CD14-positive monocyte (primary cell): ENCODE measurements around the gene XPO4. TPM values are rescaled to one million over a fixed set of nuclear protein-coding genes. Genes with fewer than 3 reads are reported as not detected.
A peak's percentile ranks its signal among the peaks of the same experiment; 100 is the strongest.

ENCODE experiments used
- DNase-seq, 3 donors: peaks; one replicate each; pipeline ENCODE4 v3.0.0-alpha.2; 2011 to 2022
- H2AFZ ChIP-seq: 2 replicates; pipeline ENCODE4 v1.6.0; 2012; ENCODE audit warnings: mild to moderate bottlenecking, low read depth, low read length, inconsistent platforms; ENCODE audit not compliant: insufficient read depth, poor library complexity, severe bottlenecking
- H3K27ac ChIP-seq, 2 donors: 1 replicate in 1 of 2; 2 replicates in 1 of 2; pipeline ENCODE4 v1.5.1; 2012 to 2013; ENCODE audit warnings: low read length in 2 of 2, control low read depth in 1 of 2, inconsistent platforms in 1 of 2, low read depth in 1 of 2, mild to moderate bottlenecking in 1 of 2
- H3K27me3 ChIP-seq, 2 donors: one replicate each; pipeline versions ENCODE4 v1.6.0 to v1.6.1; 2011 to 2013; ENCODE audit warnings: low read length in 2 of 2; ENCODE audit not compliant: control insufficient read depth in 2 of 2, insufficient read depth in 2 of 2
- H3K36me3 ChIP-seq, 2 donors: replicated peaks in 1 of 2; 1 replicate in 1 of 2; 2 replicates in 1 of 2; pipeline versions ENCODE4 v1.5.1 to v1.6.1; 2012 to 2013; ENCODE audit warnings: low read length in 2 of 2, control low read depth in 1 of 2, inconsistent platforms in 1 of 2, mild to moderate bottlenecking in 1 of 2; ENCODE audit not compliant: insufficient read depth in 2 of 2, control insufficient read depth in 1 of 2
- H3K4me1 ChIP-seq, 2 donors: 1 replicate in 1 of 2; 2 replicates in 1 of 2; pipeline versions ENCODE4 v1.5.1 to v1.6.1; 2012 to 2013; ENCODE audit warnings: low read length in 2 of 2, control low read depth in 1 of 2, inconsistent platforms in 1 of 2, mild to moderate bottlenecking in 1 of 2, moderate library complexity in 1 of 2; ENCODE audit not compliant: insufficient read depth in 2 of 2, control insufficient read depth in 1 of 2
- H3K4me2 ChIP-seq: replicated peaks from 2 replicates; pipeline ENCODE3; 2012; ENCODE audit warnings: low read length, moderate library complexity, mild to moderate bottlenecking; ENCODE audit not compliant: poor library complexity, severe bottlenecking; ENCODE audit errors: extremely low read depth
- H3K4me3 ChIP-seq, 3 experiments: fragments of 200-600 bp in 1 of 3; sonication (generic) in 1 of 3; replicated peaks in 1 of 3; 1 replicate in 2 of 3; 2 replicates in 1 of 3; pipeline ENCODE4 v1.5.1; 2011 to 2013; ENCODE audit warnings: low read length in 3 of 3, mild to moderate bottlenecking in 3 of 3, control low read depth in 2 of 3, low read depth in 2 of 3, inconsistent platforms in 1 of 3, moderate library complexity in 1 of 3
- H3K79me2 ChIP-seq: 2 replicates; pipeline ENCODE4 v1.6.0; 2012; ENCODE audit warnings: mild to moderate bottlenecking, control low read depth, inconsistent platforms, low read length, moderate library complexity; ENCODE audit not compliant: insufficient read depth
- H3K9ac ChIP-seq: 2 replicates; pipeline ENCODE4 v1.6.0; 2017; ENCODE audit warnings: low read length, mild to moderate bottlenecking; ENCODE audit not compliant: insufficient read depth, poor library complexity, severe bottlenecking
- H3K9me3 ChIP-seq, 2 donors: replicated peaks in 1 of 2; 1 replicate in 1 of 2; 2 replicates in 1 of 2; pipeline versions ENCODE4 v1.5.1 to v1.6.1; 2012 to 2013; ENCODE audit warnings: low read length in 2 of 2, control low read depth in 1 of 2; ENCODE audit not compliant: control insufficient read depth in 1 of 2, insufficient read depth in 1 of 2
- H4K20me1 ChIP-seq: 2 replicates; pipeline ENCODE4 v1.6.0; 2012; ENCODE audit warnings: mild to moderate bottlenecking, low read length, control low read depth, moderate library complexity; ENCODE audit not compliant: insufficient read depth
- H3K27ac Mint-ChIP-seq, 7 donors: one replicate each; pipeline ENCODE4 v1.8.0; 2020; ENCODE audit warnings: mild to moderate bottlenecking in 7 of 7, mixed read lengths in 7 of 7, moderate library complexity in 6 of 7, inconsistent platforms in 2 of 7
- H3K27me3 Mint-ChIP-seq, 3 donors: one replicate each; pipeline ENCODE4 v1.8.0; 2021 to 2022; ENCODE audit warnings: low read depth in 3 of 3, mild to moderate bottlenecking in 3 of 3, mixed read lengths in 3 of 3, moderate library complexity in 3 of 3, inconsistent platforms in 1 of 3
- H3K36me3 Mint-ChIP-seq, 2 donors: one replicate each; pipeline ENCODE4 v1.8.0; 2020; ENCODE audit warnings: mixed read lengths in 2 of 2, inconsistent platforms in 1 of 2, mild to moderate bottlenecking in 1 of 2
- H3K4me1 Mint-ChIP-seq: one replicate; pipeline ENCODE4 v1.8.0; 2020; ENCODE audit warnings: mild to moderate bottlenecking, mixed read lengths
- H3K4me3 Mint-ChIP-seq, 2 donors: one replicate each; pipeline ENCODE4 v1.8.0; 2020; ENCODE audit warnings: mild to moderate bottlenecking in 2 of 2, mixed read lengths in 2 of 2, moderate library complexity in 1 of 2
- H3K9me3 Mint-ChIP-seq, 7 donors: one replicate each; pipeline ENCODE4 v1.8.0; 2020 to 2022; ENCODE audit warnings: mixed read lengths in 7 of 7, mild to moderate bottlenecking in 6 of 7, moderate library complexity in 6 of 7, inconsistent platforms in 2 of 7
- CTCF ChIP-seq: fragments of 200-600 bp; IDR thresholded peaks from one replicate; pipeline ENCODE4 v1.8.0; 2022; ENCODE audit warnings: antibody characterized with exemption, mild to moderate bottlenecking
- WGBS: methylation state at CpG from one replicate; pipeline ENCODE4 v1.1.5; 2013; ENCODE audit warnings: missing lambda C conversion rate; ENCODE audit not compliant: insufficient coverage; 5-methylcytosine and 5-hydroxymethylcytosine counted together
- intact Hi-C, 2 donors: fragments of 100-400 bp; cut with micrococcal nuclease; formaldehyde crosslinking; loops; one replicate each; pipeline versions ENCODE4 v1.15.0 to v1.15.1; 2023
- polyA plus RNA-seq, 3 donors: library from polyadenylated mRNA; depleted of rRNA in 1 of 3; unstranded in 2 of 3; stranded (reverse) in 1 of 3; fragments of 300-500 nt in 2 of 3; fragments of >200 nt in 1 of 3; fragmentation: Illumina TruSeq in 2 of 3; gene quantifications; 1 replicate in 2 of 3; 2 replicates in 1 of 3; pipeline ENCODE4 v1.2.3, GENCODE V29; 2012 to 2021

The XPO4 gene
- polyA plus RNA-seq, 3 donors = 2.9 to 4.4 (median 4.0) TPM

GRCh38 chr13:20870829-20871228 lies 31.7 kb downstream of the XPO4 start:
- Histone ChIP-seq H3K9me3 (no peaks in the 10 kb centered on the region), H2AFZ (no peak overlapping the region), H3K27ac (no peak overlapping the region), H3K27me3 (no peaks in the 10 kb centered on the region), H3K79me2 (peaks cover 59% of the 10 kb centered on the region), H3K4me1 (no peaks in the 10 kb centered on the region), H3K9ac (no peak overlapping the region), H3K4me3 (no peak overlapping the region), H3K36me3 (peaks cover 0 to 8% of the 10 kb centered on the region in 2 donors), H4K20me1 (peaks cover 43% of the 10 kb centered on the region), H3K4me2 (no peak overlapping the region)
- H3K9me3 Mint-ChIP-seq = no peaks in the 10 kb centered on the region
- H3K27ac Mint-ChIP-seq = peak overlapping the region in 1 of 7 donors; percentile 78
- no peak overlapping the region for H3K4me3 Mint-ChIP-seq
- intact Hi-C loops = no loop called here
- peaks cover 2 to 5% of the 10 kb centered on the region in 2 donors for H3K36me3 Mint-ChIP-seq
- DNase-seq = no peak
- 100% methylated on average over 1 of the region's 4 CpGs for WGBS
- peaks cover 0 to 1% (median 0%) of the 10 kb centered on the region in 3 donors for H3K27me3 Mint-ChIP-seq
- TF ChIP-seq CTCF = no peak
- H3K4me1 Mint-ChIP-seq = peaks cover 7% of the 10 kb centered on the region

- Histone ChIP-seq H4K20me1 (peaks cover 40% of the 10 kb centered on the region), H2AFZ (no peak overlapping the region), H3K27me3 (no peaks in the 10 kb centered on the region), H3K4me2 (no peak overlapping the region), H3K9ac (no peak overlapping the region), H3K27ac (no peak overlapping the region), H3K4me3 (no peak overlapping the region), H3K79me2 (peaks cover 46% of the 10 kb centered on the region), H3K4me1 (no peaks in the 10 kb centered on the region), H3K36me3 (peaks cover 0 to 8% of the 10 kb centered on the region in 2 donors), H3K9me3 (no peaks in the 10 kb centered on the region)
- WGBS = 100% methylated on average over 1 of the region's 2 CpGs
- peaks cover 0 to 1% (median 0%) of the 10 kb centered on the region in 3 donors for H3K27me3 Mint-ChIP-seq
- H3K27ac Mint-ChIP-seq = no peak overlapping the region
- DNase-seq = no peak
- intact Hi-C loops = no loop called here
- no peak for TF ChIP-seq CTCF
- H3K36me3 Mint-ChIP-seq = peaks cover 6 to 8% of the 10 kb centered on the region in 2 donors
- H3K9me3 Mint-ChIP-seq = no peaks in the 10 kb centered on the region
- H3K4me3 Mint-ChIP-seq = no peak overlapping the region
- H3K4me1 Mint-ChIP-seq = peaks cover 8% of the 10 kb centered on the region
Measured at GRCh38 chr13:20869540-20869939, 33.0 kb downstream of the XPO4 start.
